Endothelial cell of umbilical vein (primary cell): ENCODE measurements around the gene C16orf90. TPM values are rescaled to one million over a fixed set of nuclear protein-coding genes. Genes with fewer than 3 reads are reported as not detected.

Experiments
- BruUV-seq: library from RNA; stranded (reverse); fragments of 400-500 nt; replicated peaks from 2 replicates; lab custom pipeline; 2021; lab: Mats Ljungman, UMichigan
- CTCF ChIA-PET: fragments of 300-600, 350-600 bp; sonication (Branson Sonifier 250); formaldehyde crosslinking; loops from one replicate; lab custom pipeline; 2021; ENCODE audit warnings: antibody characterized with exemption, inconsistent platforms; lab: Charles Lee
- POLR2A ChIA-PET: fragments of 300-600, 350-600 bp; sonication (Branson Sonifier 250); formaldehyde crosslinking; loops from one replicate; lab custom pipeline; 2021; ENCODE audit warnings: antibody characterized with exemption, inconsistent platforms; lab: Charles Lee
- DNase-seq: peaks from one replicate; pipeline ENCODE4 v3.0.0-alpha.2; 2011; ENCODE audit warnings: low read depth, low spot score
- FAIRE-seq: peaks from 2 replicates; lab custom pipeline; 2011; peaks lifted over from hg19 to GRCh38; lab: Jason Lieb, UNC
- H2AFZ ChIP-seq: 2 replicates; pipeline ENCODE4 v1.6.0; 2012; ENCODE audit warnings: low read depth, low read length, control low read depth, inconsistent platforms
- H3K27ac ChIP-seq: 2 replicates; pipeline ENCODE4 v1.5.1; 2011; ENCODE audit warnings: low read depth, mild to moderate bottlenecking, control low read depth, low read length, moderate library complexity; ENCODE audit not compliant: insufficient read depth
- H3K27me3 ChIP-seq, 2 experiments: 2 replicates each; pipeline versions ENCODE4 v1.6.0 to v1.6.1; 2011; ENCODE audit warnings: low read length in 2 of 2, mixed read lengths in 1 of 2; ENCODE audit not compliant: control insufficient read depth in 2 of 2, insufficient read depth in 2 of 2
- H3K36me3 ChIP-seq, 2 experiments: 2 replicates in 1 of 2; 3 replicates in 1 of 2; pipeline ENCODE4 v1.5.1; 2011; ENCODE audit warnings: low read length in 2 of 2, mild to moderate bottlenecking in 1 of 2, moderate library complexity in 1 of 2; ENCODE audit not compliant: control insufficient read depth in 2 of 2, insufficient read depth in 2 of 2; ENCODE audit errors: extremely low read depth in 1 of 2
- H3K4me1 ChIP-seq: 3 replicates; pipeline ENCODE4 v1.5.1; 2011; ENCODE audit warnings: mild to moderate bottlenecking, low read length; ENCODE audit not compliant: control insufficient read depth, insufficient read depth; ENCODE audit errors: extremely low read depth
- H3K4me2 ChIP-seq: 2 replicates; pipeline ENCODE4 v1.6.1; 2011; ENCODE audit warnings: low read length, control low read depth, mixed read lengths; ENCODE audit not compliant: insufficient read depth
- H3K4me3 ChIP-seq, 3 experiments: fragments of 200-600 bp in 1 of 3; sonication (generic), shearing (Covaris generic) in 1 of 3; replicated peaks in 1 of 3; 2 replicates each; pipeline ENCODE4 v1.5.1; 2011 to 2016; ENCODE audit warnings: control low read depth in 3 of 3, low read length in 3 of 3, mild to moderate bottlenecking in 2 of 3, inconsistent platforms in 1 of 3, low read depth in 1 of 3, moderate library complexity in 1 of 3; ENCODE audit not compliant: insufficient read depth in 1 of 3
- H3K79me2 ChIP-seq: 2 replicates; pipeline ENCODE4 v1.6.0; 2012; ENCODE audit warnings: low read length, inconsistent platforms; ENCODE audit not compliant: control insufficient read depth, insufficient read depth
- H3K9ac ChIP-seq: replicated peaks from 2 replicates; pipeline ENCODE3; 2011; ENCODE audit warnings: low read length, control low read depth; ENCODE audit not compliant: insufficient read depth; ENCODE audit errors: extremely low read depth
- H3K9me1 ChIP-seq: replicated peaks from 3 replicates; pipeline ENCODE4 v1.6.0; 2011; ENCODE audit warnings: mild to moderate bottlenecking, low read length; ENCODE audit not compliant: control insufficient read depth, insufficient read depth; ENCODE audit errors: extremely low read depth
- H3K9me3 ChIP-seq: replicated peaks from 2 replicates; pipeline ENCODE4 v1.5.1; 2012; ENCODE audit warnings: low read length, inconsistent platforms; ENCODE audit not compliant: control insufficient read depth, insufficient read depth
- H4K20me1 ChIP-seq: replicated peaks from 2 replicates; pipeline ENCODE3; 2011; ENCODE audit warnings: mild to moderate bottlenecking, low read length; ENCODE audit not compliant: control insufficient read depth, insufficient read depth; ENCODE audit errors: extremely low read depth
- EZH2 ChIP-seq: IDR thresholded peaks from 2 replicates; pipeline ENCODE4 v1.6.1; 2012; ENCODE audit warnings: borderline replicate concordance, low read depth, mild to moderate bottlenecking, moderate library complexity, low read length, inconsistent platforms; ENCODE audit not compliant: severe bottlenecking
- FOS ChIP-seq: IDR thresholded peaks from 2 replicates; pipeline ENCODE4 v1.6.1; 2011; ENCODE audit warnings: mild to moderate bottlenecking, low read length, moderate library complexity, borderline replicate concordance; ENCODE audit not compliant: insufficient read depth
- GATA2 ChIP-seq: IDR thresholded peaks from 2 replicates; pipeline ENCODE4 v1.7.0; 2011; ENCODE audit warnings: low read depth, mild to moderate bottlenecking, moderate library complexity, mixed read lengths, low read length; ENCODE audit not compliant: insufficient read length, insufficient read depth
- JUN ChIP-seq: IDR thresholded peaks from 2 replicates; pipeline ENCODE4 v1.6.1; 2011; ENCODE audit warnings: borderline replicate concordance, low read depth; ENCODE audit not compliant: insufficient read length, insufficient read depth
- MAX ChIP-seq: IDR thresholded peaks from 2 replicates; pipeline ENCODE4 v1.6.1; 2011; ENCODE audit not compliant: insufficient read depth, insufficient read length
- MYC ChIP-seq: IDR thresholded peaks from one replicate; pipeline ENCODE4 v1.6.1; 2011; ENCODE audit warnings: mild to moderate bottlenecking, low read depth, low read length
- POLR2A ChIP-seq: IDR thresholded peaks from 2 replicates; pipeline ENCODE4 v1.6.1; 2012; ENCODE audit warnings: low read depth, mild to moderate bottlenecking, control low read depth, low read length
- POLR2AphosphoS5 ChIP-seq: IDR thresholded peaks from 2 replicates; pipeline ENCODE4 v1.6.1; 2012; ENCODE audit warnings: low read depth, mild to moderate bottlenecking, control low read depth, low read length, moderate library complexity; ENCODE audit not compliant: insufficient read depth
- dilution Hi-C: fragments of 300-500 bp; cut with MboI; formaldehyde crosslinking; loops from one replicate; pipeline ENCODE4 v1.15.0; 2019; ENCODE audit warnings: low sequenced_read_pairs; ENCODE audit not compliant: extremely low pct_ligation_motif_present
- intact Hi-C: fragments of 100-400 bp; cut with micrococcal nuclease; formaldehyde crosslinking; loops from one replicate; pipeline ENCODE4 v1.10.0; 2022
- polyA plus RNA-seq, 4 experiments: library from polyadenylated mRNA; depleted of rRNA in 3 of 4; stranded (reverse) in 3 of 4; unstranded in 1 of 4; fragments of >200 nt; gene quantifications; 2 replicates each; pipeline versions ENCODE4 v1.2.1 to v1.2.3, GENCODE V29; 2011 to 2012; ENCODE audit warnings: missing spikeins in 1 of 4
- total RNA-seq: library from RNA; stranded (reverse); gene quantifications from 2 replicates; pipeline ENCODE4 v1.2.3, GENCODE V29; 2021
- TF ChIP-seq, protein P1 (sequence below), 2 donors: IDR thresholded peaks; 1 replicate in 1 of 2; 2 replicates in 1 of 2; pipeline ENCODE4 v1.5.1; 2011; ENCODE audit warnings: low read length in 2 of 2, mild to moderate bottlenecking in 2 of 2, moderate library complexity in 2 of 2, control low read depth in 1 of 2, inconsistent platforms in 1 of 2, low read depth in 1 of 2; ENCODE audit not compliant: insufficient read depth in 1 of 2; ENCODE audit errors: extremely low read depth in 1 of 2

C16orf90 gene
- total and polyA plus RNA-seq, 2 donors (not counting 3 experiments of a cell fraction or from before 2014, with no cell fraction given), result not detected

GRCh38 chr16:3536851-3537250 is 41.6 kb upstream of the C16orf90 start:
- no peak overlapping the region for H3K9ac ChIP-seq
- no peak overlapping the region for H2AFZ ChIP-seq
- DNase-seq (no peak), FAIRE-seq (no peak)
- H3K27ac ChIP-seq, result no peak overlapping the region
- no peak overlapping the region for H3K4me3 ChIP-seq
- dilution Hi-C loops, result loop anchor here (5.0 kb wide), 1 partner anchor 45 kb away; no protein-coding TSS in a partner anchor
- H4K20me1 ChIP-seq, result no peaks in the 10 kb centered on the region
- no TSS peak for BruUV-seq
- H3K9me3 ChIP-seq, result no peaks in the 10 kb centered on the region
- no peaks in the 10 kb centered on the region for H3K79me2 ChIP-seq
- no peaks in the 10 kb centered on the region for H3K4me1 ChIP-seq
- H3K36me3 ChIP-seq, result peaks cover 0 to 13% of the 10 kb centered on the region in 2 experiments
- no peaks in the 10 kb centered on the region for H3K9me1 ChIP-seq
- ChIA-PET POLR2A (no interaction called here), CTCF (interaction anchor here (1.6 kb wide), 1 partner anchor 10 kb away, joined by 8 read pairs; no protein-coding TSS in a partner anchor)
- TF ChIP-seq, protein P1, sequence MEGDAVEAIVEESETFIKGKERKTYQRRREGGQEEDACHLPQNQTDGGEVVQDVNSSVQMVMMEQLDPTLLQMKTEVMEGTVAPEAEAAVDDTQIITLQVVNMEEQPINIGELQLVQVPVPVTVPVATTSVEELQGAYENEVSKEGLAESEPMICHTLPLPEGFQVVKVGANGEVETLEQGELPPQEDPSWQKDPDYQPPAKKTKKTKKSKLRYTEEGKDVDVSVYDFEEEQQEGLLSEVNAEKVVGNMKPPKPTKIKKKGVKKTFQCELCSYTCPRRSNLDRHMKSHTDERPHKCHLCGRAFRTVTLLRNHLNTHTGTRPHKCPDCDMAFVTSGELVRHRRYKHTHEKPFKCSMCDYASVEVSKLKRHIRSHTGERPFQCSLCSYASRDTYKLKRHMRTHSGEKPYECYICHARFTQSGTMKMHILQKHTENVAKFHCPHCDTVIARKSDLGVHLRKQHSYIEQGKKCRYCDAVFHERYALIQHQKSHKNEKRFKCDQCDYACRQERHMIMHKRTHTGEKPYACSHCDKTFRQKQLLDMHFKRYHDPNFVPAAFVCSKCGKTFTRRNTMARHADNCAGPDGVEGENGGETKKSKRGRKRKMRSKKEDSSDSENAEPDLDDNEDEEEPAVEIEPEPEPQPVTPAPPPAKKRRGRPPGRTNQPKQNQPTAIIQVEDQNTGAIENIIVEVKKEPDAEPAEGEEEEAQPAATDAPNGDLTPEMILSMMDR (IDR thresholded peaks at IDR 0.05; ENCODE audit: extremely low read depth in 1 of 2, insufficient read depth in 1 of 2, low read depth in 1 of 2, low read length in 2 of 2), result no peak
- TF ChIP-seq JUN (no peak), GATA2 (no peak), POLR2A (no peak), POLR2AphosphoS5 (no peak), EZH2 (no peak), FOS (no peak), MAX (no peak), MYC (no peak)
- intact Hi-C loops, result no loop called here
- H3K4me2 ChIP-seq, result no peak overlapping the region
- H3K27me3 ChIP-seq, result no peaks in the 10 kb centered on the region
